SK-N-SH treated with all-trans-retinoic acid at 6 μM for 48 hours (cell line): ENCODE measurements around the gene CFAP74.

Experiments
- ATAC-seq: fragments of 200-7000 bp; cut with Tn5 transposase; 3 replicates; pipeline ENCODE4 v1.9.1; 2020; ENCODE audit warnings: mild to moderate bottlenecking, moderate library complexity
- ARNTL ChIP-seq: fragments of 450-650 bp; formaldehyde crosslinking; IDR thresholded peaks from 2 replicates; pipeline ENCODE4 v1.5.0; 2020; ENCODE audit warnings: low read depth, mild to moderate bottlenecking, moderate library complexity, borderline replicate concordance
- BACH2 ChIP-seq: fragments of 250-450 bp; sonication (Bioruptor Pico); IDR thresholded peaks from 2 replicates; pipeline ENCODE4 v1.9.0; 2021; ENCODE audit warnings: mild to moderate bottlenecking, borderline replicate concordance
- CSDC2 ChIP-seq: fragments of 250-450 bp; sonication (Bioruptor Pico); IDR thresholded peaks from 2 replicates; pipeline ENCODE4 v1.5.0; 2020; ENCODE audit warnings: mild to moderate bottlenecking, moderate library complexity
- CSRNP3 ChIP-seq: fragments of 250-450 bp; sonication (Bioruptor Pico); IDR thresholded peaks from 2 replicates; pipeline ENCODE4 v1.5.1; 2021; ENCODE audit warnings: mild to moderate bottlenecking, moderate library complexity
- ESRRG ChIP-seq: fragments of 250-450 bp; sonication (Bioruptor Pico); IDR thresholded peaks from 2 replicates; pipeline ENCODE4 v1.6.1; 2021; ENCODE audit warnings: mild to moderate bottlenecking
- GLIS3 ChIP-seq: fragments of 250-450 bp; sonication (Bioruptor Pico); IDR thresholded peaks from 2 replicates; pipeline ENCODE4 v1.5.0; 2020; ENCODE audit warnings: mild to moderate bottlenecking, moderate library complexity
- ISL1 ChIP-seq: fragments of 250-450 bp; sonication (Bioruptor Pico); IDR thresholded peaks from 2 replicates; pipeline ENCODE4 v2.1.2; 2022; ENCODE audit warnings: mild to moderate bottlenecking, moderate library complexity
- OSR1 ChIP-seq: fragments of 250-450 bp; sonication (Bioruptor Pico); IDR thresholded peaks from 2 replicates; pipeline ENCODE4 v1.8.0; 2022; ENCODE audit warnings: moderate library complexity, mild to moderate bottlenecking, inconsistent platforms
- PATZ1 ChIP-seq: fragments of 250-450 bp; sonication (Bioruptor Pico); IDR thresholded peaks from 2 replicates; pipeline ENCODE4 v1.8.0; 2020; ENCODE audit warnings: mild to moderate bottlenecking, moderate library complexity, borderline replicate concordance
- PPARA ChIP-seq: fragments of 250-450 bp; sonication (Bioruptor Pico); IDR thresholded peaks from 2 replicates; pipeline ENCODE4 v1.5.0; 2020; ENCODE audit warnings: mild to moderate bottlenecking, borderline replicate concordance
- SNAI2 ChIP-seq: fragments of 250-450 bp; sonication (Bioruptor Pico); IDR thresholded peaks from 2 replicates; pipeline ENCODE4 v1.5.0; 2020; ENCODE audit warnings: mild to moderate bottlenecking, moderate library complexity
- TCF4 ChIP-seq: fragments of 250-450 bp; sonication (Bioruptor Pico); IDR thresholded peaks from 2 replicates; pipeline ENCODE4 v1.8.0; 2021; ENCODE audit warnings: mild to moderate bottlenecking, moderate library complexity, borderline replicate concordance
- TOX ChIP-seq: fragments of 250-450 bp; sonication (Bioruptor Pico); IDR thresholded peaks from 2 replicates; pipeline ENCODE4 v1.8.0; 2021; ENCODE audit warnings: mild to moderate bottlenecking, moderate library complexity, borderline replicate concordance
- TSHZ2 ChIP-seq: fragments of 250-450 bp; sonication (Bioruptor Pico); IDR thresholded peaks from 2 replicates; pipeline ENCODE4 v1.5.0; 2020; ENCODE audit warnings: mild to moderate bottlenecking, moderate library complexity
- ZFP3 ChIP-seq: fragments of 250-450 bp; sonication (Bioruptor Pico); IDR thresholded peaks from 2 replicates; pipeline ENCODE4 v1.5.0; 2020; ENCODE audit warnings: mild to moderate bottlenecking, moderate library complexity
- ZFP30 ChIP-seq: fragments of 450-650 bp; formaldehyde crosslinking; IDR thresholded peaks from 2 replicates; pipeline ENCODE4 v1.5.0; 2022; ENCODE audit warnings: mild to moderate bottlenecking, moderate library complexity
- ZNF565 ChIP-seq: fragments of 450-650 bp; formaldehyde crosslinking; conservative IDR thresholded peaks from 2 replicates; pipeline ENCODE4 v1.5.0; 2020; ENCODE audit warnings: low read depth, mild to moderate bottlenecking, moderate library complexity
- ZNF70 ChIP-seq: fragments of 450-650 bp; formaldehyde crosslinking; IDR thresholded peaks from 2 replicates; pipeline ENCODE4 v1.5.0; 2020; ENCODE audit warnings: mild to moderate bottlenecking, moderate library complexity

Gene CFAP74

GRCh38 chr1:1929102-1929638 lies 74.4 kb downstream of the CFAP74 start (continued):
- TF ChIP-seq CSRNP3: no peak
- TF ChIP-seq ARNTL (CRISPR knock-in tag): no peak
- no peak for TF ChIP-seq ZFP30 (CRISPR knock-in tag)
- TF ChIP-seq CSDC2 (CRISPR knock-in tag): no peak
- TF ChIP-seq, all 23 proteins: peak for 0

GRCh38 chr1:1928231-1929101 lies 75.1 kb downstream of the CFAP74 start:
- TF ChIP-seq PPARA (CRISPR knock-in tag): no peak
- no peak for TF ChIP-seq CSRNP3
- TF ChIP-seq ISL1 (CRISPR knock-in tag): no peak
- TF ChIP-seq GLIS3 (CRISPR knock-in tag): no peak
- no peak for TF ChIP-seq ZNF565 (CRISPR knock-in tag)
- no peak for TF ChIP-seq TCF4 (CRISPR knock-in tag)
- no peak for TF ChIP-seq PATZ1
- TF ChIP-seq ESRRG: no peak
- TF ChIP-seq OSR1: no peak
- TF ChIP-seq TOX (CRISPR knock-in tag): no peak
- no peak for TF ChIP-seq CSDC2 (CRISPR knock-in tag)
- no peak for TF ChIP-seq SNAI2 (CRISPR knock-in tag)
- no peak for TF ChIP-seq TSHZ2 (CRISPR knock-in tag)
- TF ChIP-seq BACH2: no peak
- TF ChIP-seq ZNF70 (CRISPR knock-in tag): no peak
- TF ChIP-seq ARNTL (CRISPR knock-in tag): no peak
- no peak for ATAC-seq

GRCh38 chr1:1927751-1928150 lies 75.8 kb downstream of the CFAP74 start:
- ATAC-seq: no peak
- TF ChIP-seq ESRRG (no peak), BACH2 (no peak), GLIS3 (CRISPR knock-in tag) (no peak), SNAI2 (CRISPR knock-in tag) (no peak), ARNTL (CRISPR knock-in tag) (no peak), ZFP30 (CRISPR knock-in tag) (no peak)

- no peak for TF ChIP-seq SNAI2 (CRISPR knock-in tag)
- TF ChIP-seq ZFP3 (CRISPR knock-in tag): no peak
- no peak for TF ChIP-seq OSR1
- TF ChIP-seq BACH2: no peak
- no peak for ATAC-seq
These were observed 76.5 kb downstream of the CFAP74 start for GRCh38 chr1:1926886-1927660.
